Testis (tissue), 3 donors: ENCODE measurements around the gene EFNA1. TPM values are rescaled to one million over a fixed set of nuclear protein-coding genes. Genes with fewer than 3 reads are reported as not detected.
"Not testable (repeated sequence)": the region's sequence is repeated elsewhere in the genome, so short reads cannot be mapped to it uniquely, and the experiment has no call there.

Experiments
- DNase-seq: peaks from one replicate; pipeline ENCODE4 v3.0.0-alpha.2; 2019
- H3K27ac ChIP-seq, 2 donors: fragments of 200-600 bp; sonication (generic); one replicate each; pipeline ENCODE4 v1.5.1; 2019
- H3K27me3 ChIP-seq: fragments of 200-600 bp; sonication (generic); one replicate; pipeline ENCODE4 v1.5.1; 2019
- H3K36me3 ChIP-seq: fragments of 200-600 bp; sonication (generic); one replicate; pipeline ENCODE4 v1.5.1; 2017; ENCODE audit warnings: low read depth; ENCODE audit errors: missing control alignments
- H3K4me1 ChIP-seq: fragments of 200-600 bp; sonication (generic); one replicate; pipeline ENCODE4 v1.5.1; 2019
- H3K4me3 ChIP-seq, 2 donors: fragments of 200-600 bp; sonication (generic); one replicate each; pipeline ENCODE4 v1.5.1; 2017 to 2019
- H3K9me3 ChIP-seq: fragments of 200-600 bp; sonication (generic); one replicate; pipeline ENCODE4 v1.5.1; 2017
- CTCF ChIP-seq, 3 experiments: fragments of 450-650 bp in 2 of 3; fragments of 200-600 bp in 1 of 3; sonication (generic) in 1 of 3; IDR thresholded peaks; one replicate each; pipeline ENCODE4 v1.5.1; 2016 to 2019; ENCODE audit warnings: antibody characterized with exemption in 3 of 3, mild to moderate bottlenecking in 2 of 3, moderate library complexity in 1 of 3
- POLR2A ChIP-seq: fragments of 450-650 bp; IDR thresholded peaks from one replicate; pipeline ENCODE4 v1.6.1; 2017; ENCODE audit warnings: antibody characterized with exemption, mild to moderate bottlenecking, moderate library complexity
- WGBS, 2 donors: methylation state at CpG; one replicate each; pipeline ENCODE4 v1.1.5; 2018; 5-methylcytosine and 5-hydroxymethylcytosine counted together
- intact Hi-C: fragments of 100-400 bp; cut with DNase I; formaldehyde crosslinking; loops from one replicate; pipeline ENCODE4 v1.15.1; 2023; ENCODE audit warnings: low total_unique reads
- polyA plus RNA-seq: library from polyadenylated mRNA; stranded (reverse); fragments of 350-450 nt; fragmentation: Illumina TruSeq; extraction: RNeasy Lipid Tissue Mini Kit (QIAGEN cat#74804); gene quantifications from one replicate; pipeline ENCODE4 v1.2.3, GENCODE V29; 2014; ENCODE audit warnings: low read depth, low replicate concordance; ENCODE audit not compliant: insufficient read depth
- total RNA-seq, 2 donors: library from RNA; depleted of rRNA; stranded (reverse); fragments of >200 nt; gene quantifications; one replicate each; pipeline ENCODE4 v1.2.3, GENCODE V29; 2016

EFNA1 gene
- total and polyA plus RNA-seq, 3 donors from 2014 or later = 13.0 to 14.5 (median 13.1) TPM

DNA sequence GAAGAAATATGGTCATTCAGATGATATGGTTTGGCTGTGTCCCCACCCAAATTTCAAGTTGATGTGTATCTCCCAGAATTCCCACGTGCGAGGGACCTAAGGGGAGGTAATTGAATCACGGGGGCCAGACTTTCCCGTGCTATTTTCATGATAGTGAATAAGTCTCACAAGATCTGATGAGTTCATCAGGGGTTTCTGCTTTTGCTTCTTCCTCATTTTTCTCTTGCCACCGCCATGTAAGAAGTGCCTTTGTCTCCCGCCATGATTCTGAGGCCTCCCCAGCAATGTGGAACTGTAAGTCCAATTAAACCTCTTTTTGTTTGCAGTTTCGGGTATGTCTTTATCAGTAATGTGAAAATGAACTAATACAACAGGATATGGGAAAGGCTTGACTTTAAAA is 14.1 kb downstream of the EFNA1 start:
- Histone ChIP-seq H3K9me3 (no peaks in the 10 kb centered on the region), H3K27me3 (no peaks in the 10 kb centered on the region), H3K27ac (no peak overlapping the region), H3K36me3 (no peaks in the 10 kb centered on the region), H3K4me1 (peaks cover 12% of the 10 kb centered on the region), H3K4me3 (no peak overlapping the region)
- DNase-seq = no peak
- intact Hi-C loops = no loop called here
- 82 to 88% methylated on average over 7 of the region's 7 CpGs for WGBS, 2 donors
- TF ChIP-seq POLR2A = no peak
- no peak for TF ChIP-seq CTCF (IDR thresholded peaks at IDR 0.05)

DNA sequence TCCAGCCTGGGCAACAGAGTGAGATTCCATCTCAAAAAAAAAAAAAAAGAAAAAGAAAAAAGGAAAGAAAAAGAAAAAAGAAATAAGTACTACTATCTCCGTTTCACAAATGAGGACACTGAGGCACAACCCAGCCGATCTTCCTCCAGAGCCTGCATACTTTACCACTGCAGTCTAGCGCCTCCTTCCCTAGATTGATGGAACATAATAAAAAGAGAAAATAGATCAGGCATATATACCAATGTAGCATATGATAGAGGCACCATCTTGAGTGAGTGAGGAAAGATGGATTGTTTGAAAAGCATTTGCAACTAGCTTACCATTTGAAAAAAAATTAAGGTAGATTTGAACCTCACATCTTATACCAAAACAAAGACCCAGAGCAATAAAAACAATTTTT is 17.8 kb downstream of the EFNA1 start:
- no peak for DNase-seq
- no peak overlapping the region for H3K27ac ChIP-seq
- TF ChIP-seq POLR2A (no peak), CTCF (IDR thresholded peaks at IDR 0.05) (no peak)
- no peak overlapping the region for H3K4me3 ChIP-seq
- H3K9me3 ChIP-seq = no peaks in the 10 kb centered on the region
- intact Hi-C loops = no loop called here
- H3K27me3 ChIP-seq = no peaks in the 10 kb centered on the region
- 88 to 92% methylated on average over 3 of the region's 3 CpGs for WGBS, 2 donors
- no peaks in the 10 kb centered on the region for H3K36me3 ChIP-seq
- H3K4me1 ChIP-seq = no peaks in the 10 kb centered on the region

- WGBS, 2 donors = 74% methylated on average over 3 of the region's 3 CpGs
- intact Hi-C loops, H3K4me3 ChIP-seq, H3K9me3 ChIP-seq, DNase-seq, H3K27me3 ChIP-seq, H3K4me1 ChIP-seq, H3K36me3 ChIP-seq, H3K27ac ChIP-seq: not testable (repeated sequence)
These were observed 28.4 kb downstream of the EFNA1 start for GRCh38 chr1:155155996-155156643.

DNA sequence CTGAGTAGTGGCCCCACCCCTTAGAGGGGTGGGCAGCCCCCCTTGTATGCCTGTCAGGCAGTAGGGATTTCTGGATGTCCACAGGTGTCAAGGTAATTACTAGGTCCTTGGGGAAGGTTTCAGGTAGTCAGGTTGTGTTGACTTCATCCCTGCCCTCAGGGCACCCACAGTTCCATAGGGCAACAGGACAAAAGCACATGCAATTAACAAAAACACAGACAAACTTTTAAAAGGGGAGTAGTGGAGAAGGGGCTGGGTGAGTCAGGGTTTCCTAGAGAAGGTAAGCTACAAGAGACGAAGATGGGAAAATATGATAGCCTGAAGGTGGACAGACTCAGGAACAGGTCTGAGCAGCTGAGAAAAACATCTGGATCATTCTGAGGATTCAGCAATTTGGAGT is 31.3 kb downstream of the EFNA1 start:
- no peaks in the 10 kb centered on the region for H3K9me3 ChIP-seq
- no peak overlapping the region for H3K27ac ChIP-seq
- WGBS, 2 donors = 80 to 93% methylated on average over 1 of the region's 1 CpG
- H3K36me3 ChIP-seq = no peaks in the 10 kb centered on the region
- TF ChIP-seq CTCF (IDR thresholded peaks at IDR 0.05) (no peak), POLR2A (no peak)
- DNase-seq = no peak
- H3K27me3 ChIP-seq = no peaks in the 10 kb centered on the region
- H3K4me3 ChIP-seq = no peak overlapping the region
- H3K4me1 ChIP-seq = no peaks in the 10 kb centered on the region
- intact Hi-C loops = no loop called here

- H3K36me3 ChIP-seq = no peaks in the 10 kb centered on the region
- H3K27ac ChIP-seq = no peak overlapping the region
- H3K4me3 ChIP-seq = no peak overlapping the region
- intact Hi-C loops = no loop called here
- H3K4me1 ChIP-seq = no peaks in the 10 kb centered on the region
- H3K27me3 ChIP-seq = no peaks in the 10 kb centered on the region
- DNase-seq = no peak
- H3K9me3 ChIP-seq = no peaks in the 10 kb centered on the region
- TF ChIP-seq CTCF (IDR thresholded peaks at IDR 0.05) (no peak), POLR2A (no peak)
- WGBS, 2 donors = 77 to 82% methylated on average over 8 of the region's 8 CpGs
These were observed 32.5 kb downstream of the EFNA1 start for GRCh38 chr1:155160128-155160527.

- H3K36me3 ChIP-seq, H3K4me1 ChIP-seq, H3K4me3 ChIP-seq, H3K9me3 ChIP-seq, DNase-seq, H3K27ac ChIP-seq, H3K27me3 ChIP-seq, intact Hi-C loops: not testable (repeated sequence)
- WGBS, 2 donors = 90 to 98% methylated on average over 6 of the region's 6 CpGs
These were observed 35.0 kb downstream of the EFNA1 start for GRCh38 chr1:155162631-155163030.

DNA sequence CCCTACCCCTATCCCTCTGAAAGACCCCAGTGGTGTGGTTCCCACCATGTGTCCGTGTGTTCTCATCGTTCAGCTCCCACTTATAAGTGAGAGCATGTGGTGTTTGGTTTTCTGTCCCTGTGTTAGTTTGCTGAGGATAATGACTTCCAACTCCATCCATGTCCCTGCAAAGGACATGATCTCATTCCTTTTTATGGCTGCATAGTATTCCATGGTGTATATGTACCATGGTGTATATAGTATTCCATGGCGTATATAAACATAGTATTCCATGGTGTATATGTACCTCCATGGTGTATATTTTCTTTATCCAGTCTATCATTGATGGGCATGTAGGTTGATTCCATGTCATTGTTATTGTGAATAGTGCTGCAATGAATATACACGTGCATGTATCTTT is 36.1 kb downstream of the EFNA1 start:
- H3K4me3 ChIP-seq, H3K36me3 ChIP-seq, H3K9me3 ChIP-seq, H3K27ac ChIP-seq, DNase-seq, H3K27me3 ChIP-seq, intact Hi-C loops: not testable (repeated sequence)
- peaks cover 14% of the 10 kb centered on the region for H3K4me1 ChIP-seq
- 96% methylated on average over 4 of the region's 4 CpGs for WGBS, 2 donors

GRCh38 chr1:155164625-155165024 is 36.9 kb downstream of the EFNA1 start:
- H3K27ac ChIP-seq, H3K27me3 ChIP-seq, H3K4me3 ChIP-seq, H3K36me3 ChIP-seq, H3K9me3 ChIP-seq, DNase-seq: not testable (repeated sequence)
- H3K4me1 ChIP-seq = peaks cover 21% of the 10 kb centered on the region
- 88 to 97% methylated on average over 11 of the region's 11 CpGs for WGBS, 2 donors
- intact Hi-C loops = loop anchor here (5.0 kb wide), 1 partner anchor 72 kb away; no protein-coding TSS in a partner anchor
